ENCODE data around the gene ENOX2. TPM values are rescaled to one million over a fixed set of nuclear protein-coding genes. Genes with fewer than 3 reads are reported as not detected.

The ENOX2 gene
- total and polyA plus RNA-seq, 3 donors from 2014 or later: 19.4 to 22.8 (median 20.1) TPM

DNA sequence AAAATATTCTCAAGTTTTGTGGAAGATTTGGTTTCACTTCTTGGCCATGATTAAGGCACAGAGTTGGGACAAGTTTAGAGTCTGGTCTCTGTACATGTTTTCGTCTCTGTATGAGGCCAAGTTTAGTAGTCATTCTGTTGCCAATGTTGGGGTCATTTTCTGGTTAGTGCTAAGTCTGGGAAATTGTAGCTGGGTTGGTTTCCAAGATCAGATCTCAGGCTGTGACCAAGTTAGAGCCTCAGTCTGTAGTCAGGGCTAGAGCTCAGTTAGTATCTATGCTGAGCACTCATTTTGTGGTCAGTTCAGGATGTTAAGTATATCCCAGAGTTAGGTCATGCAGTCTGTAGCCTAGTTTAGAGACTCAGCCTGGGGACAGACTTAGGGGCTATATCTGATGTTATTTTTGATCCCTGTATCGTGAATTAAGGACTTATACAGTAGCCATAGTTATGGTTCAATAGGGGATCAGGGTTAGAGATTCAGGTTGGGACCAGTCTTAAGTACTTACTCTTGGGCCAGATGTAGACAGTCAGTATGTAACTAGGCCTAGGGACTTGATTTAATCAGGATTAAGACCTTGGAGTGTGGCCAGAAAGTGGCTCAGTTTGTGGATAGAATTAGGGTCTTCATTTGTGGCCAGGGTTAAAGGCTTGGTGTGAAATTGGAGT lies 6.6 kb upstream of the ENOX2 start:
- WGBS, 2 donors: 71 to 97% methylated on average over 1 to 2 of the region's 2 CpGs
- Histone ChIP-seq H3K9me3 (no peaks in the 10 kb centered on the region), H3K4me1 (no peaks in the 10 kb centered on the region), H3K4me3 (no peak overlapping the region), H3K27ac (no peak overlapping the region), H3K36me3 (ENCODE audit: low read depth, missing control alignments) (no peaks in the 10 kb centered on the region), H3K27me3 (no peaks in the 10 kb centered on the region)
- TF ChIP-seq POLR2A (IDR thresholded peaks at IDR 0.05) (no peak), CTCF (IDR thresholded peaks at IDR 0.05) (no peak)
- intact Hi-C loops (cut with DNase I; ENCODE audit: low total_unique reads): no loop called here
- DNase-seq: no peak

DNA sequence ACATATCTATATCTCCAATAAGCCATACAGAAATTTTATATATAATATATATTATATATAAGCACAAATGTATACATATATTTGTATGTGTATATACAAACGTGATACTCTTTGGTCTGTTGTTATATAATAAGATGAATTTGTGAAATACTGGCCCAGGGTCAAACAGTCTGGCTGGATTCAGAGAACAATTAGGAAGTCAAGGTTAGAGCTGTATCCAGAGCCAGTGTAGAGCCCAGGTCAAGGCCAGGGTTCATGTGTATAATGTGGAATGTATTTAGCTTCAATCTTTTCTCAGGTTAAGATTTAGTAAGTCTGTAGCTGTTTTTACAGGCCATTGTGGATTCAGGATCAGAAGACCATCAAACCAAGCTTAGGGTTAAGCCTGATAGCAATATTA lies 3.8 kb upstream of the ENOX2 start:
- WGBS, 2 donors: 42 to 48% methylated on average over 1 of the region's 1 CpG
- TF ChIP-seq POLR2A (IDR thresholded peaks at IDR 0.05) (no peak), CTCF (IDR thresholded peaks at IDR 0.05) (no peak)
- no peak for DNase-seq
- intact Hi-C loops (cut with DNase I; ENCODE audit: low total_unique reads): no loop called here
- no peaks in the 10 kb centered on the region for H3K36me3 ChIP-seq (ENCODE audit: low read depth, missing control alignments)
- H3K9me3 ChIP-seq: no peaks in the 10 kb centered on the region
- no peaks in the 10 kb centered on the region for H3K27me3 ChIP-seq
- no peaks in the 10 kb centered on the region for H3K4me1 ChIP-seq
- H3K27ac ChIP-seq: no peak overlapping the region
- no peak overlapping the region for H3K4me3 ChIP-seq

- no peaks in the 10 kb centered on the region for H3K4me1 ChIP-seq
- H3K27ac ChIP-seq: peak overlapping the region in 1 of 2 donors; percentile 76
- peak overlapping the region; percentile 64 to 70 for H3K4me3 ChIP-seq
- intact Hi-C loops (cut with DNase I; ENCODE audit: low total_unique reads): no loop called here
- H3K9me3 ChIP-seq: no peaks in the 10 kb centered on the region
- DNase-seq: no peak
- no peaks in the 10 kb centered on the region for H3K36me3 ChIP-seq (ENCODE audit: low read depth, missing control alignments)
- no peak for TF ChIP-seq POLR2A (IDR thresholded peaks at IDR 0.05)
- TF ChIP-seq CTCF (IDR thresholded peaks at IDR 0.05): no peak
- no peaks in the 10 kb centered on the region for H3K27me3 ChIP-seq
- 1 to 5% methylated on average over 10 to 11 of the region's 11 CpGs for WGBS, 2 donors
Measured at GRCh38 chrX:130902446-130902782, 595 bp downstream of the ENOX2 start.

GRCh38 chrX:130896802-130897501 lies 6.1 kb downstream of the ENOX2 start:
- WGBS, 2 donors: 69 to 73% methylated on average over 9 of the region's 9 CpGs
- H3K27me3 ChIP-seq: no peaks in the 10 kb centered on the region
- H3K4me3 ChIP-seq: no peak overlapping the region
- H3K36me3 ChIP-seq (ENCODE audit: low read depth, missing control alignments): no peaks in the 10 kb centered on the region
- H3K9me3 ChIP-seq: no peaks in the 10 kb centered on the region
- peak overlapping the region in 1 of 2 donors; percentile 30 for H3K27ac ChIP-seq
- no peak for DNase-seq
- H3K4me1 ChIP-seq: no peaks in the 10 kb centered on the region
- intact Hi-C loops (cut with DNase I; ENCODE audit: low total_unique reads): no loop called here
- TF ChIP-seq POLR2A (IDR thresholded peaks at IDR 0.05): no peak
- TF ChIP-seq CTCF (IDR thresholded peaks at IDR 0.05): no peak

All from testis (tissue), 3 donors.